HS-5 (cell line): ENCODE results near the gene RTN4.
"Not testable (repeated sequence)": the region's sequence is repeated elsewhere in the genome, so short reads cannot be mapped to it uniquely, and the experiment has no call there.

ENCODE experiments used
- DNase-seq: peaks from one replicate; pipeline ENCODE4 v3.0.0-alpha.2; 2012; ENCODE audit warnings: low read depth

Gene RTN4

GRCh38 chr2:55050100-55050994 lies at the start of gene RTN4:
TSS of gene RTN4 (minus strand) at chr2:55050451. CDS start at chr2:55050300, 151 bp downstream.
- DNase-seq = peak; percentile 97

GRCh38 chr2:55099493-55099877 lies 49.2 kb upstream of the RTN4 start:
- no peak for DNase-seq

GRCh38 chr2:55097461-55098410 lies 47.5 kb upstream of the RTN4 start:
- DNase-seq = no peak

- no peak for DNase-seq
These were observed 46.8 kb upstream of the RTN4 start for GRCh38 chr2:55097082-55097460.

GRCh38 chr2:55096586-55096985 lies 46.3 kb upstream of the RTN4 start:
- DNase-seq = no peak

- DNase-seq = no peak
These were observed 43.1 kb upstream of the RTN4 start for GRCh38 chr2:55093381-55093780.

- no peak for DNase-seq
These were observed 42.2 kb upstream of the RTN4 start for GRCh38 chr2:55092439-55092838.

- not testable (repeated sequence) for DNase-seq
These were observed 41.4 kb upstream of the RTN4 start for GRCh38 chr2:55091681-55092080.

GRCh38 chr2:55090702-55091101 lies 40.5 kb upstream of the RTN4 start:
- no peak for DNase-seq

- DNase-seq = no peak
These were observed 39.5 kb upstream of the RTN4 start for GRCh38 chr2:55089726-55090125.

GRCh38 chr2:55088400-55088799 lies 38.1 kb upstream of the RTN4 start:
- DNase-seq = no peak

GRCh38 chr2:55087936-55088335 lies 37.7 kb upstream of the RTN4 start:
- DNase-seq = no peak

GRCh38 chr2:55087501-55087900 lies 37.2 kb upstream of the RTN4 start:
- no peak for DNase-seq

- no peak for DNase-seq
These were observed 35.1 kb upstream of the RTN4 start for GRCh38 chr2:55085113-55086040.

GRCh38 chr2:55084641-55085040 lies 34.4 kb upstream of the RTN4 start:
- no peak for DNase-seq

GRCh38 chr2:55080204-55080738 lies 30.0 kb upstream of the RTN4 start:
- DNase-seq = no peak

- no peak for DNase-seq
These were observed 28.7 kb upstream of the RTN4 start for GRCh38 chr2:55078956-55079355.

- DNase-seq = no peak
These were observed 26.5 kb upstream of the RTN4 start for GRCh38 chr2:55076721-55077120.

- DNase-seq = not testable (repeated sequence)
These were observed 25.8 kb upstream of the RTN4 start for GRCh38 chr2:55076019-55076418.

- DNase-seq = no peak
These were observed 23.0 kb upstream of the RTN4 start for GRCh38 chr2:55073000-55073983.
